GM12892 (cell line): ENCODE measurements around the gene LRIT2.
"Not testable (repeated sequence)": the region's sequence is repeated elsewhere in the genome, so short reads cannot be mapped to it uniquely, and the experiment has no call there.

ENCODE experiments used
- DNase-seq: peaks from one replicate; pipeline ENCODE4 v3.0.0; 2011; ENCODE audit not compliant: insufficient read length
- FAIRE-seq: peaks from 2 replicates; lab custom pipeline; 2011; peaks lifted over from hg19 to GRCh38; lab: Jason Lieb, UNC
- POLR2A ChIP-seq: IDR thresholded peaks from 2 replicates; pipeline ENCODE4 v1.6.1; 2011; ENCODE audit warnings: low read depth, low read length, control low read depth
- POLR2AphosphoS5 ChIP-seq: IDR thresholded peaks from 2 replicates; pipeline ENCODE4 v1.6.1; 2011; ENCODE audit warnings: low read depth, low read length, control low read depth
- TAF1 ChIP-seq: IDR thresholded peaks from 2 replicates; pipeline ENCODE4 v1.6.1; 2011; ENCODE audit warnings: low read depth, mild to moderate bottlenecking, control low read depth, low read length, borderline replicate concordance

The LRIT2 gene

GRCh38 chr10:84191106-84191505 is 34.2 kb downstream of the LRIT2 start:
- TF ChIP-seq POLR2AphosphoS5 (no peak), TAF1 (no peak), POLR2A (no peak)
- no peak for DNase-seq
- no peak for FAIRE-seq

- TF ChIP-seq POLR2AphosphoS5 (no peak), TAF1 (no peak), POLR2A (no peak)
- DNase-seq (no peak), FAIRE-seq (no peak)
These were observed 34.7 kb downstream of the LRIT2 start for GRCh38 chr10:84190621-84191020.

GRCh38 chr10:84188815-84189214 is 36.5 kb downstream of the LRIT2 start:
- DNase-seq: no peak
- no peak for FAIRE-seq
- TF ChIP-seq POLR2A: no peak
- no peak for TF ChIP-seq TAF1
- no peak for TF ChIP-seq POLR2AphosphoS5

GRCh38 chr10:84185526-84186175 is 39.7 kb downstream of the LRIT2 start:
- no peak for DNase-seq
- no peak for FAIRE-seq
- no peak for TF ChIP-seq POLR2AphosphoS5
- TF ChIP-seq TAF1: no peak

- DNase-seq (no peak), FAIRE-seq (no peak)
- TF ChIP-seq POLR2AphosphoS5: no peak
- no peak for TF ChIP-seq POLR2A
- no peak for TF ChIP-seq TAF1
These were observed 40.8 kb downstream of the LRIT2 start for GRCh38 chr10:84184517-84184916.

GRCh38 chr10:84181631-84182030 is 43.7 kb downstream of the LRIT2 start:
- no peak for DNase-seq
- no peak for FAIRE-seq
- TF ChIP-seq POLR2AphosphoS5: no peak
- TF ChIP-seq TAF1: no peak
- no peak for TF ChIP-seq POLR2A

GRCh38 chr10:84180386-84180785 is 45.0 kb downstream of the LRIT2 start:
- FAIRE-seq, DNase-seq: not testable (repeated sequence)

GRCh38 chr10:84179059-84179710 is 46.2 kb downstream of the LRIT2 start:
- FAIRE-seq (peak; percentile 79), DNase-seq (no peak)
- TF ChIP-seq POLR2AphosphoS5: no peak

GRCh38 chr10:84178160-84178609 is 47.2 kb downstream of the LRIT2 start:
- TF ChIP-seq POLR2AphosphoS5 (no peak), POLR2A (no peak), TAF1 (no peak)
- DNase-seq: no peak
- no peak for FAIRE-seq

GRCh38 chr10:84177541-84178141 is 47.7 kb downstream of the LRIT2 start:
- FAIRE-seq (peak; percentile 97), DNase-seq (no peak)
- TF ChIP-seq TAF1 (no peak), POLR2A (no peak), POLR2AphosphoS5 (no peak)

- FAIRE-seq: no peak
- DNase-seq: no peak
- no peak for TF ChIP-seq POLR2AphosphoS5
- no peak for TF ChIP-seq TAF1
- no peak for TF ChIP-seq POLR2A
These were observed 48.4 kb downstream of the LRIT2 start for GRCh38 chr10:84176836-84177474.

GRCh38 chr10:84176351-84176750 is 49.0 kb downstream of the LRIT2 start:
- FAIRE-seq (no peak), DNase-seq (no peak)
- TF ChIP-seq POLR2A (no peak), TAF1 (no peak), POLR2AphosphoS5 (no peak)

GRCh38 chr10:84175436-84175835 is 49.9 kb downstream of the LRIT2 start:
- FAIRE-seq: no peak

More at GRCh38 chr10:84175436-84175835, 49.9 kb downstream of the LRIT2 start:
- TF ChIP-seq POLR2A (no peak), TAF1 (no peak), POLR2AphosphoS5 (no peak)
- no peak for DNase-seq
